GM12891 (cell line): ENCODE measurements around the gene DTNA.

Experiments
- DNase-seq: peaks from one replicate; pipeline ENCODE4 v3.0.0; 2011; ENCODE audit warnings: low spot score; ENCODE audit not compliant: insufficient read length
- FAIRE-seq: peaks from 2 replicates; lab custom pipeline; 2011; peaks lifted over from hg19 to GRCh38; lab: Jason Lieb, UNC
- PAX5 ChIP-seq: IDR thresholded peaks from 2 replicates; pipeline ENCODE4 v1.6.1; 2011; ENCODE audit warnings: low read length, moderate library complexity, mild to moderate bottlenecking; ENCODE audit not compliant: insufficient read depth, severe bottlenecking
- POLR2A ChIP-seq: IDR thresholded peaks from 2 replicates; pipeline ENCODE4 v1.6.1; 2011; ENCODE audit warnings: low read depth, low read length, control low read depth
- POLR2AphosphoS5 ChIP-seq: IDR thresholded peaks from 2 replicates; pipeline ENCODE4 v1.6.1; 2011; ENCODE audit warnings: low read depth, low read length, control low read depth
- POU2F2 ChIP-seq: IDR thresholded peaks from 2 replicates; pipeline ENCODE4 v1.6.1; 2011; ENCODE audit warnings: low read depth, mild to moderate bottlenecking, control low read depth, low read length, moderate library complexity
- SPI1 ChIP-seq: IDR thresholded peaks from 2 replicates; pipeline ENCODE4 v1.6.1; 2011; ENCODE audit warnings: low read depth, low read length, control low read depth
- TAF1 ChIP-seq: IDR thresholded peaks from 2 replicates; pipeline ENCODE4 v1.6.1; 2011; ENCODE audit warnings: low read depth, low read length, control low read depth

Gene DTNA

DNA sequence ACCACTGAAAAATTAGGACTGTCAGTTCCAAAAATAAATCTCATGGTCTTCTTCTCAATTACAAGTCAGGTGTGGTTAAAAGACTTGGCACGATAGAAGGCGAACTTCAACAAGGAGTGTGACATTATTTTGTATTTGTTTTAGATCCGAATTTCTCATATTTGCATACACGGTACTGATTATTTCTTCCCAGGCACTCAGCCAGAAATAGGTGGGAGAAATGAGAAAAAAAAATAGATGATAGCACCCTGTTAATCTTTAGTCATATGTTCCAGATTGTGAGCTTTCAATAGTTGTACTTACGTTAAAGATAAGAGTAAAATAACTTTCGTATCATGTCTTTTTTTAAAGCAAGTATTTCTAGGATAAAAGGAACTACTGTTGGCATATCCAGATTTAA lies 106.1 kb downstream of the DTNA start:
- DNase-seq = no peak
- no peak for FAIRE-seq
- TF ChIP-seq POU2F2 = no peak
- TF ChIP-seq POLR2A = no peak
- TF ChIP-seq POLR2AphosphoS5 = no peak
- no peak for TF ChIP-seq PAX5
- no peak for TF ChIP-seq TAF1
- TF ChIP-seq SPI1 = no peak

DNA sequence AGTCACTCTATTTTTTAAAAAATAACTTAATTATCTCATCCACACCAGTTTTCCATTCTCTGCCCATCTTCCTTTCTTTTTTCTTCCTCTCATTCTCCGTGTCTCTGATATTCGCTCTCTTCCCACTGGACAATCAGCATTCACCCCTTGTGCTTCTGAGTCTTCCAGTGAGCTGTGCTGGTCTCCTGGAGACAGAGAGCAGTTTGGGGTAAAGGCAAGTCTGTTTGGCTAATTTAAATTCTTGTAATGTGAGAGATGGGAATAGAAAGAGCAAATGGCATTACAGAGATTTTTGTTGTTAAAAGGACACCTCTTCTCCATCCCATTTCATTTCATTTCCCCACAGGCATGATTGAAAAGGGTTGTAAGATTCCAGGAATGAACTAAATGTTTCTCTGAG lies 107.5 kb downstream of the DTNA start:
- DNase-seq (no peak), FAIRE-seq (no peak)
- TF ChIP-seq TAF1 (no peak), SPI1 (no peak), POU2F2 (no peak), PAX5 (no peak)

- no peak for TF ChIP-seq POU2F2
- TF ChIP-seq POLR2AphosphoS5 = no peak
- TF ChIP-seq SPI1 = no peak
- no peak for TF ChIP-seq POLR2A
- TF ChIP-seq TAF1 = no peak
- no peak for TF ChIP-seq PAX5
- FAIRE-seq (no peak), DNase-seq (no peak)
Measured at GRCh38 chr18:34818064-34818463, 108.0 kb downstream of the DTNA start.

- no peak for FAIRE-seq
- no peak for TF ChIP-seq TAF1
- TF ChIP-seq POLR2A = no peak
- TF ChIP-seq PAX5 = no peak
- TF ChIP-seq POLR2AphosphoS5 = no peak
- TF ChIP-seq SPI1 = no peak
- no peak for TF ChIP-seq POU2F2
- no peak for DNase-seq
Measured at GRCh38 chr18:34820360-34821065, 110.4 kb downstream of the DTNA start.

- no peak for DNase-seq
- FAIRE-seq = no peak
Measured at GRCh38 chr18:34821669-34822210, 111.6 kb downstream of the DTNA start.

GRCh38 chr18:34828093-34828492 lies 118.0 kb downstream of the DTNA start:
- no peak for DNase-seq
- TF ChIP-seq POLR2AphosphoS5 (no peak), TAF1 (no peak)
- FAIRE-seq = no peak

More at GRCh38 chr18:34821669-34822210, 111.6 kb downstream of the DTNA start:
- no peak for TF ChIP-seq POLR2A
- TF ChIP-seq POLR2AphosphoS5 = no peak
- no peak for TF ChIP-seq TAF1
- TF ChIP-seq PAX5 = no peak
- no peak for TF ChIP-seq POU2F2
- no peak for TF ChIP-seq SPI1

DNA sequence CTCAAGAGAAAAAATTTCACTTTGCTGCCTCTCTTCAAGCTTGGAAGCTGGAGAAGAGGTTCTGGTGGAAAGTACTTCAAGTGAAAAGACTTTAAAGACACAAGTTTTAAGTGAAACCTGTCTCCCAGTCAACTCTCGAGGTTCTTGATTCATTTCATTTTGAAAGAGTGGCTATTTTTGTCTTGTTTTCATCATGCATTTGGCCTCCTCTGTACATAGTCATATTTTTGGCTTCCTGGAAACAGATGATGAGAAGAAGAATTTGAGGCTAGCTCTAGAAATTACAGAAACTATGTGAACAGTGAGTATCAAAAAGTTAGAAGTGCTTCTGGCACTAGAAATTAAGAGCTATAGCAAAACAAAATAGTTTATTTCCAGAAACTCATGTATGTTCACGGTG lies 124.8 kb downstream of the DTNA start:
- DNase-seq (no peak), FAIRE-seq (no peak)
- no peak for TF ChIP-seq PAX5
- TF ChIP-seq POLR2A = no peak
- no peak for TF ChIP-seq TAF1
- no peak for TF ChIP-seq POU2F2
- TF ChIP-seq SPI1 = no peak
- TF ChIP-seq POLR2AphosphoS5 = no peak

DNA sequence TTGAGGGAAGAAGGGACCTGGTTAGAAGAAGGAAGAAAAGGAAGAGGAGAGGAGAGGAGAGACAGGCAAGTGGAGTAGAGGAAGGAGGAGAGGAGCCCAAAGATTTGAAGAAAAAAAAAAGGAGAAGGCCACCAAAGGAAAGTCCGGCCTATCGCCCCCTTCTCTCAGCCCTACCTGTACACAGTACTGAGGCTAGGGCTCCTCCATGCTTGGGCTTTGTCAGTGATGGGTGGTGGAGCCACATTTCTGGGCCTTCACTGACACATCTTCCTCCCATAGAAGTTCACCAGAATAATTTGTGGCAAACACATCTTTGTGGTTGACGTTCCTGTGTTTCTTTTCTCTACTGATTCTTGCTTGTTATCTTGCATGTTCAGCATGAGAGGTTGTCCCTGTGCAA lies 125.4 kb downstream of the DTNA start:
- no peak for FAIRE-seq
- no peak for DNase-seq
- TF ChIP-seq POLR2AphosphoS5 (no peak), POU2F2 (no peak), TAF1 (no peak), PAX5 (no peak), POLR2A (no peak)

GRCh38 chr18:34837769-34838272 lies 127.7 kb downstream of the DTNA start:
- DNase-seq = no peak
- no peak for FAIRE-seq
- TF ChIP-seq TAF1 (no peak), POLR2AphosphoS5 (no peak), POU2F2 (no peak), SPI1 (no peak), PAX5 (no peak), POLR2A (no peak)

- FAIRE-seq (no peak), DNase-seq (no peak)
- no peak for TF ChIP-seq POLR2AphosphoS5
- TF ChIP-seq POU2F2 = no peak
- TF ChIP-seq POLR2A = no peak
- TF ChIP-seq TAF1 = no peak
- no peak for TF ChIP-seq SPI1
- no peak for TF ChIP-seq PAX5
Measured at GRCh38 chr18:34838669-34839068, 128.6 kb downstream of the DTNA start.
